Measurements from ENCODE around the gene CCNG2.
A peak's percentile ranks its signal among the peaks of the same experiment; 100 is the strongest.
"Not testable (repeated sequence)": the region's sequence is repeated elsewhere in the genome, so short reads cannot be mapped to it uniquely, and the experiment has no call there.

CCNG2 gene

GRCh38 chr4:77132652-77133312 lies 24.2 kb upstream of the CCNG2 start:
- H3K27me3 ChIP-seq (ENCODE audit: low read depth): no peaks in the 10 kb centered on the region
- H3K36me3 ChIP-seq (replicated peaks): no peaks in the 10 kb centered on the region
- in situ Hi-C loops (cut with MboI; ENCODE audit: low sequenced_read_pairs): no loop called here
- H3K4me1 ChIP-seq: peaks cover 5% of the 10 kb centered on the region; the same call in 1 of the 2 replicates
- DNase-seq (ENCODE audit: low spot score in 2 of 2): no peak
- no peaks in the 10 kb centered on the region for H3K9me3 ChIP-seq
- H3K4me3 ChIP-seq: no peak overlapping the region

DNA sequence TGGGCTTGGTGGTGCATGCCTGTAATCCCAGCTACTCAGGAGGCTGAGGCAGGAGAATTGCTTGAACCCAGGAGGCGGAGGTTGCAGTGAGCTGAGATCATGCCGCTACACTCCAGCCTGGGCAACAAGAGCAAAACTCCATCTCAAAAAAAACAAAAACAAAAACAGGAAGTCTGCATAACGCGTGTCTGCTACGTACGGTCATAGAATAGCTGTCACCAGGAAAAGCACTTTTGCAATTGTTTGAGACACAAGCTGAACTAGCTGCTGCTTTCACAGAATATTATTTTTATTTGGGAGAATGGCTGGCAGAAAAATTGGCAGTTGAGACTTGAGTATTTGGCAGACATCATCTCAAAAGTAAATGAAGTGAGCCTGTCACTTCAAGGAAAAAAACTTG lies 19.6 kb upstream of the CCNG2 start:
- DNase-seq (ENCODE audit: low spot score in 2 of 2); H3K9me3 ChIP-seq; H3K27me3 ChIP-seq (ENCODE audit: low read depth); H3K36me3 ChIP-seq (replicated peaks); H3K4me1 ChIP-seq; H3K4me3 ChIP-seq; in situ Hi-C loops (cut with MboI; ENCODE audit: low sequenced_read_pairs): not testable (repeated sequence)

- H3K36me3 ChIP-seq (replicated peaks): no peaks in the 10 kb centered on the region
- H3K4me1 ChIP-seq: peaks cover 14% of the 10 kb centered on the region
- no peaks in the 10 kb centered on the region for H3K9me3 ChIP-seq
- no peak for DNase-seq (ENCODE audit: low spot score in 2 of 2)
- no peaks in the 10 kb centered on the region for H3K27me3 ChIP-seq (ENCODE audit: low read depth)
- in situ Hi-C loops (cut with MboI; ENCODE audit: low sequenced_read_pairs): no loop called here
- H3K4me3 ChIP-seq: no peak overlapping the region
Observed at GRCh38 chr4:77141964-77142645, 14.9 kb upstream of the CCNG2 start.

DNA sequence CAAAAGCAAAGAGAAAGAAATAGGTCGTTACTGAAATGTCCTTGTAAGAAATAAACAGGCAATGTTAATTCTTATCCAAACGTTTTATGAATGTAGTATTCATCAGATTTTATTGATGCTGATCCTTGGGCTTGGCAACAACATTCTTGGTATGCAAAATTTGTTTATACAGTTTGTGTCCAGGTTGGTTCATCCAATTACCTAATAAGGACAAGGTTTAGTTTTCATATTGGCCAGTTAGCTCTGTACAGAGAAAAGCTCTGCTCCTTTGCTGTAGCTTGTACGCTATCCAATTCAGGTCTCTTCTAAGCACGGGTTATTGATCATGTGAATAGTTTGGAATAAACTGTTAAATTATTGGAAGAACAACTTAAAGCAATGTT lies 14.4 kb upstream of the CCNG2 start:
- DNase-seq (ENCODE audit: low spot score in 2 of 2): no peak
- H3K9me3 ChIP-seq: no peaks in the 10 kb centered on the region
- peaks cover 19% of the 10 kb centered on the region for H3K4me1 ChIP-seq
- H3K36me3 ChIP-seq (replicated peaks): no peaks in the 10 kb centered on the region
- no peak overlapping the region for H3K4me3 ChIP-seq
- H3K27me3 ChIP-seq (ENCODE audit: low read depth): no peaks in the 10 kb centered on the region
- in situ Hi-C loops (cut with MboI; ENCODE audit: low sequenced_read_pairs): no loop called here

DNA sequence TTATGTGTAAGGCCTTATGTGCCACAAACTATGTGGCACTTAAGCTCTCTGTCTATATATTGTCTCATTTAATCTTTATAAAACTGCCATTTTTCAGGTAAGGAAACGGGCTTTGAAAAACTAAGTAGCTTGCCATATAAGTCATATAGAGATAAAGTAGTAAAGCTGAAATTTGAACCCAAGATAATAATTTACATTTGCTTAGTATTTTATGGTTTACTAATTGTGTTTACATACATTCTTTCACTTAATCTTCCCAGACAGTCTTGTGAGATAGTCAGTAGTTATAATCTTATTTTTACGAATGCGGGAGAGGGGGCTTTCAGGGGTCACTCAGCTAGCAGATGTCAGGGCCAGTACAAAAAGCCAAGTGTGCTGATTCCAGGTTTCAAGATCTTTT lies 13.9 kb upstream of the CCNG2 start:
- Histone ChIP-seq H3K27me3 (ENCODE audit: low read depth) (no peaks in the 10 kb centered on the region), H3K9me3 (no peaks in the 10 kb centered on the region), H3K36me3 (replicated peaks) (no peaks in the 10 kb centered on the region), H3K4me1 (peaks cover 19% of the 10 kb centered on the region), H3K4me3 (no peak overlapping the region)
- in situ Hi-C loops (cut with MboI; ENCODE audit: low sequenced_read_pairs): no loop called here
- DNase-seq (ENCODE audit: low spot score in 2 of 2): no peak

GRCh38 chr4:77145842-77146185 lies 11.2 kb upstream of the CCNG2 start:
- Histone ChIP-seq H3K36me3 (replicated peaks) (no peaks in the 10 kb centered on the region), H3K9me3 (no peaks in the 10 kb centered on the region), H3K27me3 (ENCODE audit: low read depth) (no peaks in the 10 kb centered on the region), H3K4me3 (no peak overlapping the region), H3K4me1 (peaks cover 19% of the 10 kb centered on the region)
- DNase-seq (ENCODE audit: low spot score in 2 of 2): no peak
- in situ Hi-C loops (cut with MboI; ENCODE audit: low sequenced_read_pairs): no loop called here

- Histone ChIP-seq H3K4me1 (peaks cover 19% of the 10 kb centered on the region), H3K4me3 (no peak overlapping the region), H3K9me3 (no peaks in the 10 kb centered on the region), H3K27me3 (ENCODE audit: low read depth) (no peaks in the 10 kb centered on the region), H3K36me3 (replicated peaks) (no peaks in the 10 kb centered on the region)
- peak; percentile 42 to 82 for DNase-seq (ENCODE audit: low spot score in 2 of 2)
- in situ Hi-C loops (cut with MboI; ENCODE audit: low sequenced_read_pairs): no loop called here
Observed at GRCh38 chr4:77146186-77147078, 10.6 kb upstream of the CCNG2 start.

- Histone ChIP-seq H3K4me3 (no peak overlapping the region), H3K27me3 (ENCODE audit: low read depth) (no peaks in the 10 kb centered on the region), H3K4me1 (peaks cover 19% of the 10 kb centered on the region), H3K36me3 (replicated peaks) (no peaks in the 10 kb centered on the region), H3K9me3 (no peaks in the 10 kb centered on the region)
- no peak for DNase-seq (ENCODE audit: low spot score in 2 of 2)
- in situ Hi-C loops (cut with MboI; ENCODE audit: low sequenced_read_pairs): no loop called here
Observed at GRCh38 chr4:77147079-77147782, 9.8 kb upstream of the CCNG2 start.

DNA sequence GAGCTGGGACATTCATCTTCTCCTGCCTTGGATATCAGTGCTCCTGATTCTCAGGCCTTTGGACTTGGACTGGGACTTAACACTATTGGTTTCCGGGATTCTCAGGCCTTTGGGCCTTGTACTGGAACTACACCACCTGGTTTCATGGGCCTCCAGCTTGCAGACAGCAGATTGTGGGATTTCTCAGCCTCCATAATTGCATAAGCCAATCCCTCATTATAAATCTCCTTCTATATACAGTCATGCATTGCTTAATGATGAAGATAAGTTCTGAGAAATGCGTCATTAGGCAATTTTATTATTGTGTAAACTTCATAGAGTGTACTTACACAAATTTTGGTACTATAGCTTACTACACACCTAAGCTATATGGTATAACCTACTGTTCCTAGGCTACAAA lies 8.9 kb upstream of the CCNG2 start:
- Histone ChIP-seq H3K4me1 (peaks cover 19% of the 10 kb centered on the region), H3K27me3 (ENCODE audit: low read depth) (no peaks in the 10 kb centered on the region), H3K9me3 (no peaks in the 10 kb centered on the region), H3K4me3 (no peak overlapping the region), H3K36me3 (replicated peaks) (no peaks in the 10 kb centered on the region)
- in situ Hi-C loops (cut with MboI; ENCODE audit: low sequenced_read_pairs): no loop called here
- no peak for DNase-seq (ENCODE audit: low spot score in 2 of 2)

GRCh38 chr4:77149789-77150188 lies 7.2 kb upstream of the CCNG2 start:
- Histone ChIP-seq H3K4me1 (peaks cover 19% of the 10 kb centered on the region), H3K9me3 (no peaks in the 10 kb centered on the region), H3K4me3 (no peak overlapping the region), H3K27me3 (ENCODE audit: low read depth) (no peaks in the 10 kb centered on the region), H3K36me3 (replicated peaks) (no peaks in the 10 kb centered on the region)
- in situ Hi-C loops (cut with MboI; ENCODE audit: low sequenced_read_pairs): loop anchor here (10.0 kb wide), 1 partner anchor 75 kb away; the partner anchor contains the start of gene CCNI
- no peak for DNase-seq (ENCODE audit: low spot score in 2 of 2)

DNA sequence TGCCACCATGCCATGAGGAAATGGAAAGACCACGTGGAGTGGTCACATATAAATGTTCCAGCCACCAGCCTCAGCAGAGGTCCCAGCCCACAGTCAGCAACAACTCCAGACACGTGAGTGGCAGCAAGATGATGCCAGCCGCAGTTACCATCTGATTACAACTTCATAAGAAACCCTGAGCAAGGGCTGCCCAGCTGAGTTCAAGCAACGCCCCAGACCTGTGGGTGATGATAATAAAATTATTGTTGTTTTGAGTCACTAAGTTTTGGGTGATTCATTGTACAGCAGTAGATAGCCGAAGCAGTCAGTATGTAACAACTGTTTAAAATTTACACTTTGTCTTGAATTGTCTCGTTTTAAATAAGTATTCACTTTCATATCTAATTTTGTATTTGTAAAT lies 5.8 kb upstream of the CCNG2 start:
- peaks cover 28% of the 10 kb centered on the region for H3K4me1 ChIP-seq
- H3K27me3 ChIP-seq (ENCODE audit: low read depth): no peaks in the 10 kb centered on the region
- H3K36me3 ChIP-seq (replicated peaks): no peaks in the 10 kb centered on the region
- H3K9me3 ChIP-seq: no peaks in the 10 kb centered on the region
- no peak overlapping the region for H3K4me3 ChIP-seq
- in situ Hi-C loops (cut with MboI; ENCODE audit: low sequenced_read_pairs): loop anchor here (10.0 kb wide), 1 partner anchor 76 kb away; the partner anchor contains the start of gene CCNI
- no peak for DNase-seq (ENCODE audit: low spot score in 2 of 2)

DNA sequence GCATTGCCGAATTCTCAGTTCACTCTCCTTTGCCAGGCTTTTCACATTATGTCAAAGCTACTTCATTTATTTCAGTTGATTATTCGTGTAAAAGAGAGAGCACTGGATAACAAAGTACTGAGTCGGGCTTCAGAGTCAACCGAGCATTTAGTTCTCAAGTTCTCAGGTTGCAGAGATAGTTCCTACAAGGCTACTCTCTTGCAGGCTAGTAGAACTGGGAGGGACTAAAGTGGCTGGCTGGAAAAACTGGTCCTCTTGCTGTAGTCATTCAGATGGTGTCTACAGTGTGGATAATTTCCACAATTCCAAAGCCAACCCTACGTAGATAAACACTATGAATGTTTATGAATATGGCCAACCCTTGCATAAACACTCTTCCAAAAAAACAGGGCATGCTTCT lies 4.6 kb upstream of the CCNG2 start:
- no peak for DNase-seq (ENCODE audit: low spot score in 2 of 2)
- no peaks in the 10 kb centered on the region for H3K9me3 ChIP-seq

DNA sequence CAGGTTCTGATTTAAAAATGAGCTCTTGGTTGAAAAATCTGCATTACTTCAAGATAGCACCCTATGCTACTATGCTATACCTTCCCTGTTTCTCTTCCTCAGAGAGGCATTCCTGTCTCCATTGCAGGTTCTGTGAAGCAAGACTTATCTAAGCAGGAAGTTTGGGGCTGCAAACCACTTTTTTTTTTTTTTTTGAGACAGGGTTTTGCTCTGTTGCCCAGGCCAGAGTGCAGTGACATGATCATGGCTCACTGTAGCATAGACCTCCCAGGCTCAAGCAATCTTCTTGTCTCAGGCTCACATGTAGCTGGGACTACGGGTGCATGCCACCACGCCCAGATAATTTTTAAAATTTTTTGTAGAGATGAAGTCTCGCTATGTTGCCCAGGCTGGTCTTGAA lies 4.0 kb upstream of the CCNG2 start:
- Histone ChIP-seq H3K4me1 (peaks cover 15% of the 10 kb centered on the region), H3K36me3 (replicated peaks) (no peaks in the 10 kb centered on the region), H3K9me3 (no peaks in the 10 kb centered on the region), H3K27me3 (ENCODE audit: low read depth) (no peaks in the 10 kb centered on the region), H3K4me3 (no peak overlapping the region)
- in situ Hi-C loops (cut with MboI; ENCODE audit: low sequenced_read_pairs): loop anchor here (10.0 kb wide), 1 partner anchor 78 kb away; the partner anchor contains the start of gene CCNI
- no peak for DNase-seq (ENCODE audit: low spot score in 2 of 2)

More for the DNA sequence above, 4.6 kb upstream of the CCNG2 start:
- in situ Hi-C loops (cut with MboI; ENCODE audit: low sequenced_read_pairs): loop anchor here (10.0 kb wide), 1 partner anchor 78 kb away; the partner anchor contains the start of gene CCNI
- Histone ChIP-seq H3K4me1 (peaks cover 16% of the 10 kb centered on the region), H3K4me3 (no peak overlapping the region), H3K36me3 (replicated peaks) (no peaks in the 10 kb centered on the region), H3K27me3 (ENCODE audit: low read depth) (no peaks in the 10 kb centered on the region)

Measured in HAP-1 (cell line).